HG03097 (cell line): Measurements from ENCODE around the gene ST7.
"Not testable (repeated sequence)": the region's sequence is repeated elsewhere in the genome, so short reads cannot be mapped to it uniquely, and the experiment has no call there.

Experiments used
- ATAC-seq: cut with Tn5 transposase; IDR thresholded peaks from one replicate; pipeline ENCODE4 v1.9.1; 2021; ENCODE audit not compliant: unreplicated experiment, low FRiP score

ST7 gene, protein sequence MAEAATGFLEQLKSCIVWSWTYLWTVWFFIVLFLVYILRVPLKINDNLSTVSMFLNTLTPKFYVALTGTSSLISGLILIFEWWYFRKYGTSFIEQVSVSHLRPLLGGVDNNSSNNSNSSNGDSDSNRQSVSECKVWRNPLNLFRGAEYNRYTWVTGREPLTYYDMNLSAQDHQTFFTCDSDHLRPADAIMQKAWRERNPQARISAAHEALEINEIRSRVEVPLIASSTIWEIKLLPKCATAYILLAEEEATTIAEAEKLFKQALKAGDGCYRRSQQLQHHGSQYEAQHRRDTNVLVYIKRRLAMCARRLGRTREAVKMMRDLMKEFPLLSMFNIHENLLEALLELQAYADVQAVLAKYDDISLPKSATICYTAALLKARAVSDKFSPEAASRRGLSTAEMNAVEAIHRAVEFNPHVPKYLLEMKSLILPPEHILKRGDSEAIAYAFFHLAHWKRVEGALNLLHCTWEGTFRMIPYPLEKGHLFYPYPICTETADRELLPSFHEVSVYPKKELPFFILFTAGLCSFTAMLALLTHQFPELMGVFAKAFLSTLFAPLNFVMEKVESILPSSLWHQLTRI

DNA sequence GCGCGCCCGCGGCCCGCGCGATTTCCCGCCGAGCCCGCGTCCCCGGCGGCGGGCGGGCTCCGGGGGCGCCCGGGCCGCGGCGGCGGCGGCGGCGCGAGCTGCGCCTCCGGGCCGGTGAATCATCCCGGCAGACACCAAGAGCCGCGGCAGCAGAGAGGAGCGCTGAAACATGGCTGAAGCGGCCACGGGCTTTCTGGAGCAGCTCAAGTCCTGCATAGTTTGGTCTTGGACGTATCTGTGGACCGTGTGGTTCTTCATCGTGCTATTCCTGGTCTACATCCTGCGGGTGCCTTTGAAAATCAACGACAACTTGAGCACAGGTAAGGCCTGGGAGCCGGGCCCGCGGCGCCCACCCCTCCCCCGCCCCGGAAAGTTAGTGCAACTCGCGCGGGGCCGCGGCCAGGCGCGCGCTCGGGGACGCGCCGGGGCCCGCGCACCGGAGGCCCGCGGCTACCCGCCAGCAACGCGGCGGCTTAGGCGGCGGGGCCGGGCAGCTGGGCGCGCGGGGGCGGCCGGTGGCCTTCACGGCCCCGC is at the start of gene ST7:
Gene ST7 (plus strand): TSS at position 130 of the 534 bp plus-strand sequence. CDS start 40 bp downstream, at position 170.
- peak; percentile 35 for ATAC-seq

DNA sequence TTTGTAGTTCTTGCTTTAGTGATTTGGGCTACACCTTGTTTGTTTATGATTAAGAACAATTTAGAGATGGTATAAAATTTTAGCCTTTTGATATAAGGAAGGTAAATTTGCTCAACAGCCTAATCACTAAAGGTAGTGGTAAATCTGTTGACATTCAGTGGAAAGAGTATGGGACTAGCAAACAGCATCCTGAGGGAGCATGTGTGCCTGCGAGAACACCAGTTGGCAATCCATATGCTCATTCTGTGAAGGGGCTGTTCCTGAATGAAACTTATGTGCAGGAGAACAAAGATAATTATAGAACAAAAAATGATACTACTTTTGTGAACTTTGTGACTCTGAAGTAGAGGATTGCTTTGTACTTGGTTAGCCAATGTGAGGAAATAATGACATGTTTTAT is 46.9 kb upstream of the ST7 start:
- no peak for ATAC-seq

DNA sequence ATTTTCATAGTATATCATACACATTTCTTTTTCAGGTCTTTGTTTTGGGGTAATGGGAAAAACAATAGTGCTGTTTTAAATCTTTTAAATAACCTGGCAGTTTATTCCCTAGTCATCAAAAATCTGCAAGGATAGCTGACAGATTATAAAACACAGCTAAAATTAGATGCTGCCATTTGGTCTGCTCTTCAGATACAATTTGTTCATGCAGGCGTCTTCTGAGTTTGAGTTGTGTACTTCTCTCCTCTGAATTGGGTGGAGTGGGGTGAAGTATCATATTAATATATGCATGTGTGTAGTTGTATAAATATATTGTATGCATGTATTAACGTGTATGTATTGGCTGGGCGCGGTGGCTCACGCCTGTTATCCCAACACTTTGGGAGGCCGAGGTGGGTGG is 42.9 kb upstream of the ST7 start:
- no peak for ATAC-seq

DNA sequence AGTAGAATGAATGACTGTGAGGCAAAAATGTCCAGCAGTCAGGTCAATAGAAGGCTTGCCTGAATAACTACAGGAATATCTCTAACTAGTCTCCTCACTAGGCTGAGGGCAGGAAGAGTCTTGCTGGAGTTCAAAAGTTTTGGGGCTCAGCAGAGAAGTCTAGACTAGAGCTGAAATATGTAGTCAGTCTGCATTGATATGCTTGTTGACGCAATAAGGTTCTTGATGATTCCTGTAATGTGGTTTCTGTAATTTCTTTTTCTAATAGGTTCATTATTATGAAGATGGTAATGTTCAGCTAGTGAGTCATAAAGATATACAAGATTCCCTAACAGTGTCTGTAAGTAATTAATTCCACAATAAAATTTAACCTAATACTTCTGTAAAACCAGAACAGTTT is 41.5 kb upstream of the ST7 start:
- no peak for ATAC-seq

DNA sequence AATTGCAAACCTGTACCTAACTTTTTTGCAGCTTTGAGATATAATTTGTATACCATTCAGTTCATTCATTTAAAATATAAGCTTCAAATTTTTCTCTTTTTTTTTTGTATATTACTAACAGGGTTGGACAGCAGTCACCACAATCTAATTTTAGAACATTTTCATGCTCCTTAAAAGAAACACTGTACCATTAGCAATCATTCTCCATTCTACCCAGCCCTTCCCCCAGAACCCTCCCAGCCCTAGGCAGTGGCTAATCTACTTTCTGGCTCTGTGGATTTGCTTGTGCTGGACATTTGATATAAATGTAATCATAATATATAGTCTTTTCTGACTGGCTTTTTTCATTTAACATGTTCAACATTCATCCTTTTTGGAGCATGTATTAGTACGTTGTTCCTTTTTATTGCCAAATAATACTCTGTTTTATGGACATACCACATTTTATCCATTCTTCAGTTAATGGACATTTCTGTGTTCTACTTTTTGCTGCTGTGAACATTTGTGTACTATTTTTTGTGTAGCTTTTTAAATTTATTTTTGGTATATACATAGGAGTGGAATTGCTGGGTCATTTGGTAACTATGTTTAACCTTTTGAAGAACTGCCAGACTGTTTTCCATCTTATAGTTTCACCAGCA is 40.9 kb upstream of the ST7 start:
- no peak for ATAC-seq

DNA sequence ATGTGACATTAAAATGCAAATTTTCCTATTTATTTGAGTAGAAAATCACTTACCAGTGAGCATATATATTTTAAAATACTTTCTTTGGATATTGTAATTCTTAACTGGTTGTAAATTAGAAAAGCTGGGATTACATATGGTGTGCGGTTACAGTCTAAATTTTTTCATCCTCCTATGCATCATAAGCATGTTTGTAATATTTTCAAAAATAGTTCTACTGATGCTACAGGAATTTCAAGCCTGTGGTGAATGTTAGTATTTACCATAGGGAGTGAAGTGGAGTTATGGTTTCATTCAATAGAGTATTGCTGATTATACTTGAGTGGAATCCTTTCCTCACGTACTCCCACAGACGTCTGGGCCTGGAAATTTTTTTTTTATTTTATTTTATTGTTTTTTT is 34.6 kb upstream of the ST7 start:
- no peak for ATAC-seq

DNA sequence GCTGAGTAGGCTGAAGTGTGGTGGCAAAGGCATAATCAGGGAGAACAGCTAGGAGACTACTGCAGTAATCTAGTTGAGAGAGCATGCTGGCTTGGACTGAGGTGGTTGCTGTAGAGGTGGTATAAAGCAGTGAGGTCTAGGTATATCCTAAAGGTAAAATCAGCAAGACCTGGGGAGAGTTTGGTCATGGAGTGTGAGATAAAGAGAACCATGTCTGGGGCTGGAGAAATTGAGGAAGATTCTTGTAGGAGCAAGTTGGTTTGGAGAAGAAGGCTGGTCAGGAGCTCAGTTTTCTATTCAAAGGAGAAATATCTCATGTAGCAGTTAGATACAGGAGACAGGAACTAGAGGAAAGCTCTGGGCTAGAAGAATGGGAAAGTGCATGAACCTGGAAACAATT is 32.9 kb upstream of the ST7 start:
- no peak for ATAC-seq

DNA sequence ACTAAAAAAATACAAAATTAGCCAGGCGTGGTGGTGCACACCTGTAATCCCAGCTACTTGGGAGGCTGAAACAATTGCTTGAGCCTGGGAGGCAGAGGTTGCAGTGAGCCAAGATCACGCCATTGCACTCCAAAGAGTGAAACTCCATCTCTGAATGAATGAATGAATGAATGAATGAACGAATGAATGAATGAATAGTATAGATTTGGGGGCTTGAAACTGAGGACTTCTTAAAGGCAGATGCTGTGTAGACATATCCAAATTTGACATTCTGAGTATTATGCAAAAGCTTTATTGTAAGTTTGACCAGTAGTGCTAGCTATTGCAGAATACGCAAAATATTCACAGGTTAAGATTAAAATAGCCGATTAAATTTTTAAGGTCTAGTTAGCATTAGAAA is 30.8 kb upstream of the ST7 start:
- ATAC-seq = no peak

DNA sequence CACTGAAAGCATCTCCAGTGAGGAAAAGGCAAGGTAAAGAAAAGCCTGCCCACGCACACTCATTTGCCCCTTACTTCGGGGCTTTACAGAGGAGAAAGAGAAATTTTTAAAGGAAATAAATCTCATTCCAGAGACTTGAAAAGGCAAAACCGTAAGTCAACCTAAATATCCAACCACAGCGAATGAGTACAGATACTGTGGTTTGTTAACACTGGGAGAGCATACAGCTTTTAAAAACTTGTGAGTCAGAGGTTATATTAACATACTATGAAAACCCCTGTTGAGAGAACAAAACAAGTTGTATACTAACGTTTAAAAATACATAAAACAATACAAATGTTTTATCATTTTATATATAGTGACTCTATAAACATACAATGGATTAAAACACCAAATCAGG is 28.6 kb upstream of the ST7 start:
- ATAC-seq = no peak

DNA sequence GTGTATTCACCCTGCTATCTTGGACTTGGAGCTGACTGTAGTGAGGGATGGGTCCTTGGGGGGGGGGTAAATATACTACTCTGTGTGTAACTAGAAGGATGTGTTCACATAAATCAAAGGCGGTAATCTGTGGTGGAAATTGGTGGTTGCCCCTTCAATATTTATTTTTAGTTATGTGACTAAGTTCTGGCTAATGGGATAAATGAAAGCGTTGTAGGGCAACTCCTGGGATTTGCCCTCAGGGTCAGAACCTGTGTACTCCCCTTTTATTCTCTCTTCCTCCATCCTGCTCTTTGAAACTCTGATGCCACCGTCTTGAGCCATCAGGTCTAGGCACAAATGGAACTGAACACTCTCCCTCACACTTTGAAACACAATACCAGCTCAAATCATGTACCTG is 24.3 kb upstream of the ST7 start:
- no peak for ATAC-seq

DNA sequence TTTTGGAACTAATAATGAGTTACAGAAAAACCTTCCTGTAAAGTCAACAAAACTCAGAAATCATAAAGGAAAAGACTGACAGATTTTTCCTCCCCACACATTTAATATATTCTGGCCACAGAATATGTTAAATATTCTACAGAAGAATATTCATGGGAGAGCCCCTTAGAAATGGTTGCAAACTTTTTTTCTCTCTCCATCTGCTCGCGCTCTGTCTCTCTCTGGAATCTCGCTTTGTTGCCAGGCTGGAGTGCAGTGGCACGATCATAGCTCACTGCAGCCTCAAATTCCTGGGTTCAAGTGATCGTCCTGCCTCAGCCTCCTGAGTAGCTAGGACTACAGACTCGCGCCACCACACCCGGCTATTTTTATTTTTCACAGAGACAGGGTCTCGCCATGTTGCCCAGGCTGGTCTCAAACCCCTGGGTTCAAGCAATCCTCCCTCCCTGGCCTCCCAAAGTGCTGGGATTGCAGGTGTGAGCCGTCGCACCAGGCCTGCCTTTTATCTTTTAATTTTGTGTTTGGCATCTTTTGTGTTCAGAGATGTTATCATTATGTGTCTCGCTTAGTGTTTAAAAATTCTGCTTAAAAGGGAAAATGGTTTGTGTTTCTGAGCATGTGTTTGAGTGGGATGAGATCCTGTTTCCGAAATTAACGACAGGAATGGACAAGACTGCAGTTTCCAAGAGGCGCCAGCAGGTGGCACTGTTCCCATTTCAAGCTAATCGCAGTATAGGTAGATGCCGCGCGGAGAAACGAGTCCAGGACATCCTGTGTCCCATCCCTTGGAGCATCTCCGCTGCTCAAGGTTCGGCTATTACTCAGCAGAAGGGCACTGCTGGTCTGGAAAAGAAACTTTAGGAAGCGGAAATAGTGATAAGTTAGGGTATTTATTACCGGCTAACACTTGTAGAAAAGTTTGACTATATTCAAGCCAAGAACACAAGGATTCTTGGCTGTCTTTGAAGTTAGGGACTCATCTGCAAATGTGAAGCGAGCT is 23.1 kb upstream of the ST7 start:
- ATAC-seq = no peak

DNA sequence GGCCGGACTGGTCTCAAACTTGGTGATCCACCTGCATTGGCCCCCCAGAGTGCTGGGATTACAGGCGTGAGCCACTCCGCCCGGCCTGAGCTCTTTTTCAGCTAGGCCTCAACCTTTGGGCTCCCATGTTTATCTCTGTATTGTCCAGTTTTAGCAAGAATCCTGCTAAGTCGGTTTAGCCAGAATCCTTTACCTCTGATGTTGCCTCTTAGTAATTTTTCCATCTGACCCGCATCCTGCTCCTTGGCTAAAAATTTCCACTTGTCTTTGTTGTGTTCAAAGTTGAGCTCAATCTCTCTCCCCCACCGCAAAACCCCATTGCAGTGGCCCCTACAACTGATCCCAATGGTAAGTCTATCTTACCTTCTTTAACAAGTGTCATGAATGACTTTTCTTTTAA is 20.7 kb upstream of the ST7 start:
- ATAC-seq = no peak

DNA sequence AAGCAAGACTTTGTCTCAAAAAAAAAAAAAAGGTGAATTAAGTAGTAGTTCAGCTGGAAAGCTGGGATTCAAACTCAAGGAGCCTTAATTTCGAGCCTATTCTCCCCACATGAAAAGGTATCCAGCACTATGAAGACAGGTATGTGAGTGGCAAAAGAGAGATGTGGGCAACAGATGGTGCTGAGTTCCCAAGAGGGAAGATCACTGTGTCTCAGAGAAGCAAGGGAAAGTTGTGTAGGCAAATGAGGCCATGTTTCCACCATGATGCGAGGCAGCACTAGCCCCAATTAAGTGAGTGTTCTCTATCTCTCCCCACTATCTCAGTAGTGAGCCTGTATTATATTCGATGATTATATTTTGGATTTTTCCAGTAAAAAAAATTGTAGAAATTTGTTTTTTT is 19.8 kb upstream of the ST7 start:
- ATAC-seq = no peak

DNA sequence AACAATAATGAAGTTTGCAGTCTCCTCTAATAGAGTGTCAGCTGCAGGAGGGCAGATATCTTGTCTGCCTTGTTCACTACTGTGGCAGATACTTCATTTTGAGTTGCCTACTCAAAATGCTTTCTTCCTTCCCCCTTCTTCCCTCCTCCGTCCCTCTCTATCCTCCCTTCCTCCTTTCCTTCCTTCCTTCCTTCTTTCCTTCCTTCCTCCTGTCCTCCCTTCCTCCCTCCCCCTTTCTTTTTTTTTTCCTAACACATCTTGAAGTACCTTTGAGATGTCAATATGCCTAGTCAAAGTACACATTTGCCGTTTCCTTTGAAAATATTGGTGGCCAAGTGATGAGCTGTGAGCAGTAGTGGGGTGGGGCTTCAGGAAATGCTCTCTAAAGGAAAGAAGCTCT is 18.7 kb upstream of the ST7 start:
- no peak for ATAC-seq

DNA sequence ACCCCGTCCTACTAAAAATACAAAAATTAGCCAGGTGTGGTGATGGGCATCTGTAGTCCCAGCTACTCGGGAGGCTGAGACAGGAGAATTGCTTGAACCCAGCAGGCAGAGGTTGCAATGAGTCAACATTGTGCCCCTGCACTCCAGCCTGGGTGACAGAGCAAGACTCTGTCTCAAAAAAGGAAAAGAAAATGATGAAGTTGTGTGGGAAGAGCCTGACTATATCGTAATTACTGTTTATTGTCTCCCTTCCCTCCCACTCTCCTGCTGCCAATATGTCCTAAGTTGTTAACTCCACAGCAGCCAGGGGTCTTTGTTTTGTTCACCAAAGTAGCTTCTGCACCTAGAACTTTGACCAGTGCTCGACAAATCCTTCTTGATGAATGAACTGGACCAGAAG is 16.5 kb upstream of the ST7 start:
- not testable (repeated sequence) for ATAC-seq

DNA sequence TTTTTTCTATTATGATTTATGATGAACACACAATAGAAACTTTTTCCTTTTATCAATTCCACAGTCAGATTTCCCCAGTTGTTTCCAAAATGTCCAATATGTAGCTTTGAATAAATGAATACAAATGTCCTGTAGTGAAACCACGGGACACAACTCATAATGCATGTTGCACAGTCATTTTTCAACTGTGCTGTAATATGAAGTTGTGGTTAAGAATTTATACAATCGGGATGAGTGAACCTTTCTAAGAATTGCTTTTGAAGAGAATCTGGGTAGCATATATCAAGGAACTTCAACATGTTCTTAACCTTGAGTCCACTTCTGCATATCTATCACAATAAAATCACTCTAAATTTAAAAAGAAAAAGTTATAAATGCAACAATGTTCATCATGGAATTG is 14.6 kb upstream of the ST7 start:
- ATAC-seq = no peak

DNA sequence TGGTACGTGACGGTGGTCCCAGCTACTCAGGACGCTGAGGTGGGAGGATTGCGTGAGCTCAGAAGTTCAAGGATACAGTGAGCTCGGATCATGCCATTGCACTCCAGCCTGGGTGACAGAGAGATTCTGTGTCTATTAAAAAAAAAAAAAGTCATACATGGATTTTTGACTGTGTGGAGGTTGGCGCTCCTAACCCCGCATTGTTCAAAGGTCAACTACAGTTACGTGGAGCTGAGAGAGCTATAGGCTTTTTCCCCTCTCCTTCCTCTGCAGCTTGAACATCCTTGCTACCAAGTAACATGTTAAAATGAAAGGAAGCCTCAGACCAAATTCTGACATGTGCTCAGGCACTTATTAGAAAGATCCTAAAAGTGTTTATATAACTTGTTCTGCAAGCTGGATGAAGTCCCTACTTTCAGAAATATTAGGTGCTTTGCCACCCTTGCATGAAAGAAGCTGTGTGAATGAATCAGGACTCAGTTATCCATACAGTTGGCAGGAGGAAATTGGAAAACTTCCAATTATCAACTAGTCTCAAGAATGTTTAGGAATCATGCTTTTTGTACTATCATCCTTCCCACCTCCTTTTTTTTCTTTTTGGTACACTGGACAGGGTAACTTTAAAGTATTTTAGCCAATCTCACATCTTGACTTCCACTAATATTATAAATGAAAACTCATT is 12.5 kb upstream of the ST7 start:
- ATAC-seq = no peak

DNA sequence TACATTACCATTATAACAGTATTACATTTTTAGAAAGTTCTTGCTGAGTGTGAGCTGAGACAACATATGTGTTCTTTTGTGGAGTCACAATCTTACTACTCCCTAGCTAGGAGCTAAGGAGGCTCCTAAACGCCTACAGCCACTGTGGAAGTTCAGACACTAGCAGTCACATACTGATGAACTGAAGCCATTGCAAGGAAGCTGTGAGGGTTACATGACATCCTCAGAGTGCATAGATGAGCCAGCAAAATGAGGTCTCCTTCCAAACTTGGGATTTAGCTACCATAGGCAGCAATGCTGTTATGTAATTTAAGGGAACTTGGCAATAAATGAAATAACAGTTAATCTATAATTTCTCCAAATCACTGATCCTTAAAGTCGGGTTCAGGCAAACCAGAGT is 10.8 kb upstream of the ST7 start:
- no peak for ATAC-seq

DNA sequence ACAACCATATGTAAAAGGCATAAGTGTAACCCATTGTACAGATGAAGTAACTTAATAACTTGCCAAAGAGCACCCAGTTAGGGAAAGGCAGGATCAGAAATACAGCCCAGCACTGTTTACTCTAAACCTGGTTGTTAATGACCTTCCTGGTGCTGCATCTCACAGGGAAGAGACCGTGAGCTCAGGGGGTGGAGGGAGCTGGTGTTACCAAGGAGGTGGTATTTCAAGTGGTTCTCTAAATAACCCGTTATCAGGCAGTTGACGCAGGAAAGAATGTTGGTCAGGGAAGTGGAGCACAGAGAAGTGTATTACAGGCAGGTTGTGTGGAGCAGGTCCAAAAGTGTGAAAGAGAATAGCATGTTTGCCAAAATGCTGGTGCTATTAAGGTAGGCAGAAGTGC is 4.4 kb upstream of the ST7 start:
- ATAC-seq = no peak
